GM12873 (cell line): ENCODE measurements around the gene HEBP1.

Source experiments
- TF ChIP-seq, protein P1 (sequence below): IDR thresholded peaks from 2 replicates; pipeline ENCODE4 v1.5.1; 2012; ENCODE audit warnings: low read depth, mild to moderate bottlenecking, moderate library complexity, low read length, control low read depth; ENCODE audit not compliant: insufficient read depth; ENCODE audit errors: missing control alignments

HEBP1 gene

DNA sequence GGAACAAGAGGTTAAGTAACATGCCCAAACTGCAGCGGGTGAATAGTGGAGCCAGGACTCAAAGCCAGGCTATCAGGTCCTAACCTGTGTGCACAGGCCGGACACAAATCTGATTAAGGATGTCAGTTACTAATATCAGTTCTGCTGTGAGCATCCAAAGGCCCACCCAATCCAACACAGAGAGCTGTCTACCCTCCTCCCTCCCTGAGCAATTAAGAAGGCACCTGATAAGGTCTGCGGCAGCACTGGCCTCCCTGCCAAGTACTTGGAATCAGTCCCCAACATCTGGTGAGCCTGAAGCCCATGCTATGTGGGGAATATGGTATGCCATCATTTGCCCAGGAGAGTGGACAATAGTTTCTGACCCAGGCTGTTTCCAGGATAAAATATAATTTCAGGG lies 3.9 kb downstream of the HEBP1 start:
- TF ChIP-seq, protein P1, sequence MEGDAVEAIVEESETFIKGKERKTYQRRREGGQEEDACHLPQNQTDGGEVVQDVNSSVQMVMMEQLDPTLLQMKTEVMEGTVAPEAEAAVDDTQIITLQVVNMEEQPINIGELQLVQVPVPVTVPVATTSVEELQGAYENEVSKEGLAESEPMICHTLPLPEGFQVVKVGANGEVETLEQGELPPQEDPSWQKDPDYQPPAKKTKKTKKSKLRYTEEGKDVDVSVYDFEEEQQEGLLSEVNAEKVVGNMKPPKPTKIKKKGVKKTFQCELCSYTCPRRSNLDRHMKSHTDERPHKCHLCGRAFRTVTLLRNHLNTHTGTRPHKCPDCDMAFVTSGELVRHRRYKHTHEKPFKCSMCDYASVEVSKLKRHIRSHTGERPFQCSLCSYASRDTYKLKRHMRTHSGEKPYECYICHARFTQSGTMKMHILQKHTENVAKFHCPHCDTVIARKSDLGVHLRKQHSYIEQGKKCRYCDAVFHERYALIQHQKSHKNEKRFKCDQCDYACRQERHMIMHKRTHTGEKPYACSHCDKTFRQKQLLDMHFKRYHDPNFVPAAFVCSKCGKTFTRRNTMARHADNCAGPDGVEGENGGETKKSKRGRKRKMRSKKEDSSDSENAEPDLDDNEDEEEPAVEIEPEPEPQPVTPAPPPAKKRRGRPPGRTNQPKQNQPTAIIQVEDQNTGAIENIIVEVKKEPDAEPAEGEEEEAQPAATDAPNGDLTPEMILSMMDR, result no peak

DNA sequence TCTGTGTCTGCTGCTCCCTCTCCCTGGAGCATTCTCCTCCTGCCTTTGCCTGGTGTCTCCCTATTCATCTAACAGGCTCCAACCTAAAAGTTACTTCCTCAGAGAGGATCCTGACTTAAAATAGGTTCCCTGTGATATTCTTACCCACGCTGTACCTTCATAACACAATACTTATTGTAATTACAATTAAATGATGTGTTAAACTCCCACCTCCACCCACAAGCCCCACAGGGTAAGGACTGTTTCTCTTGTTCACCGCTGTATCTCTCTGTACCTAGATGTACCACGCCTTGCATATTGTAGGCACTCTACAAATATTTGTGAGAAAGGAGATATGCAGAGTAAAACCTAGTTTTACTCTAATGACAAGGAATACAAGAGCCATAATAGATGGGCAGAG lies 5.0 kb downstream of the HEBP1 start:
- TF ChIP-seq, protein P1, result no peak

DNA sequence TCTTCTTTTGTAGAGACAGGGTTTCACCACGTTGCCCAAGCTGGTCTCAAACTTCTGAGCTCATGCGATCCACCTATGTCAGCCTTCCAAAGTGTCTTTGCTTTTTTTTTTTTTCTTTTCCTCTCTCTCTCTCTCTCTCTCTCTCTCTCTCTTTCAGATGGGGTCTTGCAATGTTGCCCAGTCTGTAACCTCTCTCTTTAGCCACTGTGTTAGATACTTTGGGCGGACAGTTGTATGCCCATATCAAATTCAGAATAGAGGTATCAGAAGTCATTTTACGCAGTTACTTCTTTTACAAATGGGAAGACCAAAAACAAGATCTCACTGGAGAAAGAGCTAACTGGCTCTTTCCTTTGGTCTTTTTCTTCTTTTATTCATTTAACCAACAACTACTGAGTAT lies 6.7 kb downstream of the HEBP1 start:
- TF ChIP-seq, protein P1, result no peak

DNA sequence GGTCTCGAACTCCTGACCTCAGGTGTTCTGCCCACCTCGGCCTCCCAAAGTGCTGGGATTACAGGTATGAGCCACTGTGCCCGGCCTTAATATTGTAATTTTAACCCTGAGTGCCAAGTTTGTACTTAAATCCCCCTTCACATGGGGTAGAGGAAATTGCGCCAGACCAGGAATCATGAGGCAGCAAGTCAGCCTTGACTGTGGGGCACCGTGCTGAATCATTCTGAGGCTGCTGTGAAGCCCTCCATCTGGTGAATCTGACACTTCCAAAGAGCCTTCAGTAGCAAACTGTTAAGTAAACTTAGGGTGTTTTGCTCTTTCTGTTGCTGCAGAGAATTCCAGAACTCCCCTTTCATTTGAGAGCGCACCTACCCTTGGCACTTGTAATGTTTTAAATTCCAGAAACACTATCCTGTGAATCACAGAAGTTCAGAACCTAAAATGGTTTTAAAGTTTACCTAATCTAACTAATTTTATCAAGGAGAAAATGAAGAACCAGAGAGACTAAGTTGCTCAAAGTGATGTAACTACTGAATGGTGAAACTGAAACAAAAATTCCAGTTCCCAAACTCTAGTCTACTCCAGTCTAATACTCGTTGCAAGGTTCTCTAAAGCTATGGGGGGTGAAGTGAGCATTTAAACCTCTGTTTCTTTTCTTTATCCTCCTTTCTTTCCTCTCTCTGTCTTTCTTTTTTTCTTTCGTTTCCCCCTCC lies 7.5 kb downstream of the HEBP1 start:
- TF ChIP-seq, protein P1, result no peak

DNA sequence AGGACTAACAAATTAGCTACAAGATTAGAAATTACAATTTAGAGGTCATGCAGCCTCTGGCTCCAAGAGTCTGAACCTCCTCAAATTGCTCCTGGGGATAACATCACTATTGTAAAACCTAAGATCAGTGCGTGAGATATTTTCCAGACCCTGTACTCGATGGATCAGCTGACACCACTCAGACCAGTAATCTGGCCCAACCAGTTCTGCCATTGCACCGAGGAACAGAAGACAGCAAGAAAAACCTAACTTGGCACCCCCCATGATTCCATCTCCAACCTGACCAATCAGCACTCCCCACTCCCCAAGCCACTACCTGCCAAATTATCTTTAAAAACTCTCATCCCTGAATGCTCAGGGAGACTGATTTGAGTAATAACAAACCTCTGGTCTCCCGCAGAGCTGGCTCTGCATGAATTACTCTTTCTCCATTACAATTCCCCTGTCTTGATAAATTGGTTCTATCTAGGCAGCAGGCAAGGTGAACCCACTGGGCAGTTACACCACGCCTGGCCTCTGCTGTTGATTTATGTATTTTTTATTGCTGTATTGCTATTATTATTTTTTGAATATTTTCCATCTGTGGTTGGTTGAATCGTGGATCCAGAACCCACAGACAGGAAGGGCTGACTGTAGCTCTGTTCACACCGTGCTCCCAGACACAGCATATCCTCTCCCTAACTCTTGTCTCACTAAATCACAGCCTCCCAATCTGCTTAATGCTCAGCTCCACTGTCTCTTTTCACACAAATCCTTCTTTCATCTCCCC lies 9.2 kb downstream of the HEBP1 start:
- TF ChIP-seq, protein P1, result no peak

DNA sequence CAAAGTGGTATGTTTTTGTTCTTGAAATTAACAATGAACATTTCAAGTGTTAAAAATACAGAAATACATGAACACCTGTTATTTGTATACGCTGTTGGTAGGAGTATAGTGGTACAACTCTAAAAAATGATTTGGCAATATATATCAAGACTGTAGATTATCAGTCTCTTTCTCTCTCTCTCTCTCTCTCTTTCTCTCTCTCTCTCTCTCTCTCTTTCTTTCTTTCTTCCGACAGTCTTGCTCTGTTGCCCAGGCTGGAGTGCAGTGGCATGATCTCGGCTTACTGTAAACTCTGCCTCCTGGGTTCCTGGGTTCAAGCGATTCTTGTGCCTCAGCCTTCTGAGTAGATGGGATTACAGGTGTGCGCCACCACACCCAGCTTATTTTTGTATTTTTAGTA lies 12.6 kb downstream of the HEBP1 start:
- TF ChIP-seq, protein P1, result no peak

DNA sequence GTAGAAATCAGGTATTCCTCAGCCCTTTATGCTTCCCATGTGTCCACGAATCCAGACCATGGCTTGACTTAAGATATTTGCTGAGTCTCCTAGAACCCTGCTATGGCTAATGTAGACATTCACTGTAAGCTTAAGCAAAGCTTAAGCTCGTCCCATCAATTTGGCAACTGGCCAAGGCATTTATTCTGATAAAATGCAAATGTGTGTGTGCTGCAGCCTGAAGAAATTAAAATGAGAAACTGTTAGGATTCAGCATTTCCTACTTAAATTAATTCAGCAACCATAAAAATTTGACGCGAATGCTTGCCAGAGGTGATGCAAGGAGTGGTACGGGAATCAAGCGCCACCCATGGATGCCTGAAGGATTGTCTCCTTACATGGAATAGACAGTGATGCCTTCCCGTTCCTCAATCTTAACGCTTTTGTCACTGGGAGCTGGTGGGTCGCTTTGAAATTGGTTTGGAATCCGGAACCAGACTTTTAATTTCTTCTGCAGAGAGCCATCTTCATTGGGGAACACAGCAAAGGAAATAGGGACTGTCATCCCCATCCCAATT lies 13.2 kb downstream of the HEBP1 start:
- TF ChIP-seq, protein P1, result no peak
